Measurements from ENCODE around the gene STK40. TPM values are rescaled to one million over a fixed set of nuclear protein-coding genes. Genes with fewer than 3 reads are reported as not detected.
A peak's percentile ranks its signal among the peaks of the same experiment; 100 is the strongest.

STK40 gene
- total RNA-seq, 6 donors from 2014 or later = 26.2 to 100 (median 69.1) TPM

GRCh38 chr1:36377791-36378492 lies 7.8 kb downstream of the STK40 start:
- peaks cover 0 to 14% (median 0%) of the 10 kb centered on the region in 4 donors for H3K36me3 ChIP-seq
- H3K4me3 ChIP-seq = no peak overlapping the region
- peaks cover 54 to 72% (median 70%) of the 10 kb centered on the region in 4 donors for H3K4me1 ChIP-seq
- TF ChIP-seq POLR2AphosphoS5 (IDR thresholded peaks at IDR 0.05) (no peak), POLR2A (IDR thresholded peaks at IDR 0.05) (no peak), EP300 (IDR thresholded peaks at IDR 0.05) (no peak)
- TF ChIP-seq, protein P1, sequence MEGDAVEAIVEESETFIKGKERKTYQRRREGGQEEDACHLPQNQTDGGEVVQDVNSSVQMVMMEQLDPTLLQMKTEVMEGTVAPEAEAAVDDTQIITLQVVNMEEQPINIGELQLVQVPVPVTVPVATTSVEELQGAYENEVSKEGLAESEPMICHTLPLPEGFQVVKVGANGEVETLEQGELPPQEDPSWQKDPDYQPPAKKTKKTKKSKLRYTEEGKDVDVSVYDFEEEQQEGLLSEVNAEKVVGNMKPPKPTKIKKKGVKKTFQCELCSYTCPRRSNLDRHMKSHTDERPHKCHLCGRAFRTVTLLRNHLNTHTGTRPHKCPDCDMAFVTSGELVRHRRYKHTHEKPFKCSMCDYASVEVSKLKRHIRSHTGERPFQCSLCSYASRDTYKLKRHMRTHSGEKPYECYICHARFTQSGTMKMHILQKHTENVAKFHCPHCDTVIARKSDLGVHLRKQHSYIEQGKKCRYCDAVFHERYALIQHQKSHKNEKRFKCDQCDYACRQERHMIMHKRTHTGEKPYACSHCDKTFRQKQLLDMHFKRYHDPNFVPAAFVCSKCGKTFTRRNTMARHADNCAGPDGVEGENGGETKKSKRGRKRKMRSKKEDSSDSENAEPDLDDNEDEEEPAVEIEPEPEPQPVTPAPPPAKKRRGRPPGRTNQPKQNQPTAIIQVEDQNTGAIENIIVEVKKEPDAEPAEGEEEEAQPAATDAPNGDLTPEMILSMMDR (IDR thresholded peaks at IDR 0.05) = no peak
- WGBS, 2 donors = 74 to 76% methylated on average over 3 to 4 of the region's 4 CpGs
- ATAC-seq (ENCODE audit: low FRiP score in 2 of 2) (no peak), DNase-seq (no peak)
- H3K27me3 ChIP-seq = no peaks in the 10 kb centered on the region
- no peaks in the 10 kb centered on the region for H3K9me3 ChIP-seq
- H3K27ac ChIP-seq = peak overlapping the region; percentile 28 to 77 (median 54)

DNA sequence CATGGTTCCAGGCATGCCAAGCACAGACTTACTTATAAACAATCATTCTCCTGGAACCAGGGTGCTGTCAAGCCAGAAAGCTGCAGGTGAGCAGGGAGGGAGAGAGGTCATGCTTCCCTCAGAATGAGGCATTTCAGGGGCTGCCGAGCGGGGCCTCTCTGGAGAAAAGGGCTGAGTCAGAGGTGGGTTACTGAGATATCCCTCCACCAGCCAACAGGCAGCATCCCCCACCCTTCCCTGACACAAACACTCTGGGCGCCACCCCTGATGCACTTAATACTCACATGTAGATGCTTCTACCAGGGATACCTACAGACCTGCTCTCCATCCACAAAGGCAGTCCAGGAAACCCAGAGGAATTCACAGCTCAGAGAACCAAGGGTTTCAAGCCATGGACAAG lies 13.1 kb downstream of the STK40 start:
- 77% methylated on average over 3 of the region's 3 CpGs; no CpG with 5 or more reads in 1 of the 2 donors for WGBS, 2 donors
- Histone ChIP-seq H3K4me3 (no peak overlapping the region), H3K9me3 (no peaks in the 10 kb centered on the region), H3K27me3 (no peaks in the 10 kb centered on the region), H3K4me1 (peaks cover 61 to 76% (median 64%) of the 10 kb centered on the region in 4 donors), H3K36me3 (peaks cover 0 to 10% (median 2%) of the 10 kb centered on the region in 4 donors), H3K27ac (peak overlapping the region; percentile 91 to 96 (median 94))
- TF ChIP-seq, protein P1 (IDR thresholded peaks at IDR 0.05) = no peak
- TF ChIP-seq POLR2A (IDR thresholded peaks at IDR 0.05) (no peak), EP300 (IDR thresholded peaks at IDR 0.05) (no peak), POLR2AphosphoS5 (IDR thresholded peaks at IDR 0.05) (no peak)
- ATAC-seq (ENCODE audit: low FRiP score in 2 of 2) (no peak), DNase-seq (no peak)

DNA sequence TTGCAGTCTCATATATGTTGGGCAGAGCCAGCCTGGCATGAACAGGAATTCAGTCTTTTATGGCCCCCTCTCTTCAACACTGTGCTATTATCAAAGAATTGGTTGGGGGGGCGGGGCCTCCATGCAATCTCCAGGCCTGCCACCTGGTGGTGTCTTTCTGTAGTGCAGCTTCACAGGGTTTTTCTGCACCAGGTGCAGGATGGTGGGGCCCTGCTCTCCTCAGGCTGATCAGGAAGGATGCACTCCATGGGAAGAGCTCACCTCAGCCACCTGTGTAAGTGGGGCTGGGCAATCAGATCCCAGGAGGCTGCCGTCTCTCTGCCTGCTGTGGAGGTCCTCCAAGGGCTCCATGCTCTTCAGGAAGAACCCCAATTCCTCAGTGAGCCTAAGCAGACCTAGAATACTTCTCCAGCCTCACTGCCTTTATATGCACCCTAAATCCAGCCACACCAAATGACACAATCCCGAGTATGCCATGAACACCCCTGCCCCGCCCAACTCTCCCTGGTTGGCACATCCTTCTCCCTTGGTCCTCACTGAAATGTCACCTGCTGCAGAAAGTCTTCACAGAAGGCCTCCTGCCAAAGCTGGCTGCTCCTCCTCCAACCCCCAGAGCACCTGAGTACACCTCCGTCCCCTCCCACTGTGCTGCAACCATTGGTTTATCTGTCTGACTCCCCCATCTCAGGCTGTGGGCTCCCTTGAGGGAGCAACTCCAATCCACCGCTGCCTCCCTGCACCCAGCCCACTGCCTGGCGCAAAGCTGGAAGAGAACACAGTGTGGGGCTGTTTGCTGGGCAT lies 16.5 kb downstream of the STK40 start:
- TF ChIP-seq POLR2A (IDR thresholded peaks at IDR 0.05) (no peak), EP300 (IDR thresholded peaks at IDR 0.05) (no peak)
- TF ChIP-seq, protein P1 (IDR thresholded peaks at IDR 0.05) = peak; percentile 87 to 91 (median 90)
- DNase-seq (peak in 1 of 2 donors; percentile 75), ATAC-seq (ENCODE audit: low FRiP score in 2 of 2) (peak; percentile 68 to 82)
- no peaks in the 10 kb centered on the region for H3K27me3 ChIP-seq
- 59 to 65% methylated on average over 7 of the region's 7 CpGs for WGBS, 2 donors
- peaks cover 54 to 77% (median 68%) of the 10 kb centered on the region in 4 donors for H3K4me1 ChIP-seq
- H3K27ac ChIP-seq = peak overlapping the region in 2 of 4 donors; percentile 39 to 61
- H3K4me3 ChIP-seq = no peak overlapping the region
- H3K9me3 ChIP-seq = no peaks in the 10 kb centered on the region
- peaks cover 0 to 6% (median 3%) of the 10 kb centered on the region in 4 donors for H3K36me3 ChIP-seq

DNA sequence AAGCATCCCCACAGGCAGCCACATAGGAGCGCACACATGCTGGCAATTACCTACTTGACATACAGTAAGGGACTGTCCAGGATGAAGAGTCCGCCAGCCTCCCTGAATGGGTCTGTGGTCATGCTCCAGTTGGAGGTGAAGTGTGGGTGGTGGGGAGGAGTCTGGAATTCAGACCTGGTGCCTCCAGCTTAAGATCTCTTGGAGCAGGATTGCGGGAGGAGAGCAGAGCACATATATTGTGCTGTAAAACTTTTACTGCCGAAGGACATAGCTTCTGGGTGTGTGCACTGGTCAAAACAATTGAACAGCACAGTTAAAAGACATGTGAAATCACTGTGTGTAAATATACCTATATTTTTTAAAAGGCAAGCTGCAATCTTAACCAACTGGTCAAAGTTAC lies 17.9 kb downstream of the STK40 start:
- ATAC-seq (ENCODE audit: low FRiP score in 2 of 2) (no peak), DNase-seq (no peak)
- TF ChIP-seq, protein P1 (IDR thresholded peaks at IDR 0.05) = no peak
- no peak for TF ChIP-seq POLR2AphosphoS5 (IDR thresholded peaks at IDR 0.05)
- TF ChIP-seq EP300 (IDR thresholded peaks at IDR 0.05) = no peak
- TF ChIP-seq POLR2A (IDR thresholded peaks at IDR 0.05) = no peak
- no peaks in the 10 kb centered on the region for H3K27me3 ChIP-seq
- no peak overlapping the region for H3K4me3 ChIP-seq
- peak overlapping the region in 3 of 4 donors; percentile 8 to 78 (median 73) for H3K27ac ChIP-seq
- peaks cover 39 to 62% (median 54%) of the 10 kb centered on the region in 4 donors for H3K4me1 ChIP-seq
- WGBS, 2 donors = 87 to 90% methylated on average over 4 of the region's 4 CpGs
- H3K9me3 ChIP-seq = no peaks in the 10 kb centered on the region
- peaks cover 0 to 12% (median 6%) of the 10 kb centered on the region in 4 donors for H3K36me3 ChIP-seq

All from upper lobe of left lung (tissue), 6 donors.